NCI-H2196 treated with DMSO at 0.1 percent for 48 hours (cell line): ENCODE measurements around the gene HAUS7.

Experiments
- DNase-seq: peaks from one replicate; lab custom pipeline; 2025; ENCODE audit not compliant: unreplicated experiment; lab: John Stamatoyannopoulos, UW

Gene HAUS7

DNA sequence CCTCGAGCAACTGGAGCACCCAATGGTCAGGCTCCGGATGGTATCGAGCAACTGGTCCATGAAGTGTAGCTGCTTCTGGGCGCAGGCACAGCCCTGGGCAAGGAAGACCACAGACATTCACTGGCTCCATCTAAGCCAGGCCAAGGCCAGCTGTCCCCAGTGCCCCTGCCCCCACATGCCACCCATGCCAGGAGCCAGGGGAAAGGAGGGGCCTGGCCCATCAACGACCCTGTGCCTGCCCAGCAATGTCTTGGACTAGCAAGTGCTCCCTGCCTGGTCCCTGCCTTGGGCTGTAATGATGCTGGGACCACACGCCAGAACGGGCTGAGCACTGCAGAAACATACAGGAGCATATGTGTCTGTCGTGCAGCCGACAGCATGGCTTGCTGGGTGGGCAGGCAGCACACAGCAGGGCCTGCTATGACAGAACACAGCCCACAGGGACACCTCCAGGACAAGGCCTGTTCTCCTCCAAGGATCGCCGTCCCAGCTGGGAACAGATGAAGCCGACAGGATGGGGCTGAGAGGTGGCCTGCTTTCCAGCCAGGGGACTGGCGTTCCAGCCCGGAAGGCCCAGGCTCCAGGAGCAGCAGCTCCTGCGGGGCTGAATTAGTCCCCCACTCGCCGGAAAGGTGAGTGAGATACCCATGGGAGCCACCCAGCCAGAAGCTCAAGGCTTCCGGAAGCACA lies 13.1 kb downstream of the HAUS7 start:
- no peak for DNase-seq

DNA sequence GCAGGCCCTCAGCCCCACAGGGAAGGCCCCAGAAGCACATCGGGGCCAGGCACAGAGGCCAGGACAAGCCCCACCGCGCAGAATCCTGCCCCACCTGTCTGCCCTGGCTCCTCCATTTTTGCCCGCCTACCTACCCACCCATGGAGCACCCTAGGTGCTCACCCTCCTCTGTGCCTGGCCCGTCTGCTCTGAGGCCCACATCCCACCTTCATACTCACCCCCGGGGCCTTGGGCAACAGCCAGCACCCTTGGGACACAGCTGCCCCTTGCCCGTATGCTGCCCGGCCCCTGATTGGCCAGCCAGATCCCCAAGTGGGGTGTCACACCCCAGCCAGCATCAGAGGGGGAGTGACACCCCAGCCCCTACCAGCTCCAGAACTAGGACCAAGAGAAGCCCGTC lies 13.7 kb downstream of the HAUS7 start:
- no peak for DNase-seq

DNA sequence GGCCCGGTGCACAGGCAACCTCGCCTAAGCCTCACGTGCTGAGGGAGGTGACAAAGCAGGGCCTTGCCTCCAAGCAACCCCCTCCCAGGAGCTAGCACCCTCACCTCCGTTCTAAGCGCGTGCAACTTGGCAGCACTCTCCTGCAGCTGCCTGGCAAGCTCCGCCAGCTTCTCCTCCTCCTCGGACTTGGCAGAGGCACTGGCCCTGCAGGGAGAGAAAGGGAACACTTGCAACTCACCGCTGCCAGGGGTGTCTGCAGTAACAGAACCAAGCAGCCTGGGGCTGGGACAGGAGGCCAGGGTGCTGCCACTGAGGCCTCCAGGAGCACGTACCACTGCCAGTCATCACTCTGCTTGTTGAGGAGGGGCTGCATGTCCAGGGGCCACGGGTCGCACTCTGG lies 14.2 kb downstream of the HAUS7 start:
- peak; percentile 61 for DNase-seq

DNA sequence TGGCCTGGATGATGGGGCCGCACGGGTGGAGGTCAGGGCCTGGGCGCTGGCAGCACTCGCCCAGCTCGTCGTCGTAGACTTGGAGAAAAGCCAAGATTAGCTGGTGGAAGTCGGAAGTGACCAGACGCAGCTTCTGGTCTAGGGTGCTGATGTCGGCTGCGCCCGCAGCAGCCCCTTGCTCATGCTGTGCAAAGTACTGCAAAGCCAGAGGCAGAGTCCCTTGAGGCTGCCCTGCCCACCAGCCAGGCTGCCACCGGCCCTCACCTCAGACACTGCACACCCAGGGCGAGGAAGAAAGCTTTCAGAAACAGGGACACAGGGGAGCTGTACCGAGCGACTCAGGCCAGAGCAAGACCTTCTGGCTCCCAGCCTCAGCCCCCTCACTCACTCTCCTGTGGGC lies 14.8 kb downstream of the HAUS7 start:
- peak; percentile 6 for DNase-seq

DNA sequence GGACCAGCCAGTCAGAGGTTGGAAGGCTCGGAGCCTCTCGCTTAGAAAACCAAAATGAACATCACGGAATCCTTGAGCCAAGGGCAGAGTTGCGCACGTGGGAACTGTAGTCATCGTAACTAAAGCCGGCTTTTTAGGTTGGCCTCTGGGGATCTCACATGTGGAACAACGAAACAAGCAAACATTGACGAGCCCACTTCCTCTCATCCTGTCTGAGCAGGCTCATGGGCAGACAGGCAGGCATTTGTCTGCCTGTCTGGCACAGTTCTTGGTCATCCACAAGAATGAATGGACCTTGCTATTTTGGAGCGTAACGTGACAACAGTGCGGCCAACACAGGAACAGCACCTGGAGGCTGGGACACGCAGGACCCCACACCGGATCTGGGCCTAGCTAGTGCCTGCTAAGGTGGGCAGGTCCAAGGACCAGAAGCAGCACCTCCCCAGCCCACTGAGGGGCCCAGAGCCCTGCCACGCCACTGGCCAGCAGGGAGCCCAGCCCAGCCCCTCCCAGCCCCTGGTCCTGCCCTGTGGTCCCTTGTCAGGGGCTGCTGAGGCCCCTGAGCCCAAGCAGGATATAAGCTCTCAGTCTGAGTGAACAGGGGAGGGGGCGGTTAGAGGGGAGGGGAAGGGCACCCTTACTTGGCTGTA lies 15.3 kb downstream of the HAUS7 start:
- no peak for DNase-seq

DNA sequence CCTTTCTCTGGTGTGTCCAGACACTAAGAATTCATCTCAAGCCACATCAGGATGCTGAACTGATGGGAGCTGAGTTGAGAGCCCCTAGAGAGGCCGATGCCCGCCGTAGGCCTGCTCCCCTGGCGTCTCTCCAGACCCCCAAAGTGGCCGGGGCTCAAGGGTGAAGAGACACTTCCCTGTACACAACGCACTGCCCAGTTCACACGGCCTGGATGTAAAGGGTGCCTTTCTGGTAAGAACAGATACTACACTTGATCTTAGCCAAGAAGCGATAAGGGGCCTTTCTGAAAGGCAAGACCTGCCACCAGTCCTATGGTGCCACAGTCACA lies 19.5 kb downstream of the HAUS7 start:
- no peak for DNase-seq

DNA sequence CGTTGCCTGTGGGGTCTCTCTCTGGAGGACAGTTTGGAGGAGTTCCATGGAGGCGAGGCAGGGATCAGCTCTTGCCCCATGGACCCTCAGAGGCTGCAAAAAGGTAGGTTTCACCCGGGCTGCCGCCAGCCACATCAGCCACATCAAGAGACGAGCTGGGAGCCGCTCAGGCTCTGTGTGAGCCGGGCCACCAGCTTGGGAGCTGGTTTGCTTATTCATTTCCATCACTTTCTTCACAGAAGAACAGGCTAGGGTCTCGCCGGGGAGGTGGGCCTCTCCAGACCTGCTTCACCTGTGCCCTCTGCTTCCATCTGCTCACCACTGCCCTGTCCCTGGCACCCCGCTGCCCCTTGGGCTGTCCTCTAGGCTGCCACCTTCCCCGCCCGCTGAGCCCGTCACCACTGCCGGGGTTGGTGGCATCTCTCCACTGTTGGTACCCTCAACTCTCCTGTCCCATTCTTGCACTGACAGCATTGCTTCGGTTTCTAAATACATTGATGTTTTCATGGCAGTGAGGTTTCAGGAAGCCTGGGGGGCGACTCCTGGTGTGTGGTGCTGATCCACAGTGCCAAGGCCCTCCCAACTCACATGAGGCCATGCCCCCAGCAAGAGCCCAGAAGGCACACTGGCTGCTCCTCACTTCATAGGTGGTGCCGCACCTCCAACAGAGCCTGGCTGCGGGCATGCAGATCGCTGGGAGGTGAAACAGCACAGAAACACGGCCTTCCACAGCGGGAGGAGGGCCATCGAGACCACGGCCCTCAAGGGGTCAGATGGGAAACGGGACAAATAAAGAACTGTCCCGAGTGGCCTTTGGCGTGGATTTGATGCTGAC lies 20.0 kb downstream of the HAUS7 start:
- DNase-seq: no peak

DNA sequence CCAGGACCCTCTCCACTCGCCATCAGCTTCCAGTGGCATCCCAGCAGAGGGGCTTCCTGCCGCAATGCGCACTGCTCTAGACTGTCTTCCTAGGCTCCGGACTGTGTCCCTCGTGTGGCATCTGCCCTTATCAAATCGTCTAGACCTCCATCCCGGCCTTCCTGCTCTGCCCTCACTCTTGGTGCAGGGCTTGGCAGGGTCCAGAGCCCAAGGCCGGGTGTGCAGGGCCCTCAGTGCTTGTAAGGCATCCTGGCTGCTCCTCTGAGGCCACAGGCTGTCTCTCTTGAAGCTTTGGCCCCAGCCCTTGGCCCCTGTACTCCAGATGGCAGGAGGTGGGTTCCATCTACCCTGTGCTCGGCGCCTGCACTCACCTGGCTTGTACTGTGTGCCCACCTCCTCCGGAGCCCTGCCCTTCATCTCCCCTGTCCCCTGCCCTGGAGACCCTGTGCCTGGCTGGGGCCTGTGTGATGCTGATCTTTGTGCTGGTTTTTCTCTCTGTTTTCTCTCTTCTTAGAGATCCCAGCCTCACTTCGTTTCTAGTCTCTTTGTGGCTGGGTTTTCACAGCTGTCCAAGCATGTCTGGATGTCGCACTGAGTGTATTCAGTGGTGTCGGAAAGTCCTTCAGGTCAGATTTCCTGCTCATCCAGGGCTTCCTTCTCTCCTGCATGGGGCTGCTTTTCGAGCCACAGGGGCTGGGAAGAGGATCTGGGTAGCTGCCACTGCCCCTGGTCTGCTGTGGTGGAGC lies 20.8 kb downstream of the HAUS7 start:
- DNase-seq: no peak

DNA sequence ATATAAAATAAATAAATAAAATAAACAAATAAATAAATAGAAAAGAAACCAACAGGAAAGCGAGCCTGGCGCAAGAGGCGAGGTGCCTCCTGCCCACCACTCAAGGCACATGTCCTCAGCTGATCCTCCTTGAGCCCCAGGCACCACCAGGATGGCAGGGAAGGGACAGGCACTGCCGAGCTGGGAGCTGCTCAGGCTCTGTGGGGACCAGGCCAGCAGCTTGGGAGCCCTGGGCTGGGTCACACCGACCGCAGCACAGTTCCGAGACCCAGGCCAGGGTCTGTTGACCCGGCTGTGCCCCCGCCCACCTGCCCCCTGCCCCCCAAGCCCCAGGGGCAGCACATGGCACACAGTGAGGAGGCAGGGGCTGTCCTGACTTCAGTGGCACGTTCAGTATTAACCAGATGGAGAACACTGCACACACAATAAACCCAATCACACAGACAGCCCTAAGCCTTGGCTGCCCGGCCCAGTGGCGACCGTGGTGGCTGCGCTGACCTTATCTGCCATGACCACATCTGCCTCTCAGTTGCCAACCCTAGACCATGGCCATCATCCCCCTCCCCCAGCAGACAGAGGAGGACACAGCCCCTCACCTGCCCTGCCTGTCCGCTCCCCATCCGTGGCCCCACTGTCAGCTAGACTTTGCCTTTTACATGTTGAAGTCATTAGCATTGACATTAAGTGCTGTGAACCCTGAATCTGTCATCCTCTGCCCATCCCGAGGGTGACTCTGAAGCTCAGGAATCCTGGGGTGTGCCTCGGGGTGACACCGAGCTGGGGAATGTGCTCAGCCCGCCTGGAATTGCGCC lies 21.6 kb downstream of the HAUS7 start:
- no peak for DNase-seq

DNA sequence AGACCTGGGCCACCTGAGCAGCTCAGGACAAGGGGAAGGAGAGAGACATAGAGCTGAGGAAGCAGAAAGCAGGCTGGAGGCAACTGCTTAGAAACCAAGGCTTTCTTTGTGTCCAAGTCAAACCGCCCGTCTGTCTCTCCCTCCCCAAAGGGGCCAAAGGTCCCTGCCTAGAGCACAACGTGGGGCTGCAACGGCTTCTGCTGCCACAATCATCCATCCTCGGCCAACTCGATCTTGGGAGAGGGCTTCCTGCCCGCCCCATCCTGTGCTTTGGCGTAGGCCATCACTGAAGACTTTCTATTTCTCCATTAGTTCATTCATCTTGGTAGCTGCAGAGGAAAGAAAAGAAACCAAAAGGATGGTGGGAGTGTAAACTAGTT lies 22.8 kb downstream of the HAUS7 start:
- no peak for DNase-seq

DNA sequence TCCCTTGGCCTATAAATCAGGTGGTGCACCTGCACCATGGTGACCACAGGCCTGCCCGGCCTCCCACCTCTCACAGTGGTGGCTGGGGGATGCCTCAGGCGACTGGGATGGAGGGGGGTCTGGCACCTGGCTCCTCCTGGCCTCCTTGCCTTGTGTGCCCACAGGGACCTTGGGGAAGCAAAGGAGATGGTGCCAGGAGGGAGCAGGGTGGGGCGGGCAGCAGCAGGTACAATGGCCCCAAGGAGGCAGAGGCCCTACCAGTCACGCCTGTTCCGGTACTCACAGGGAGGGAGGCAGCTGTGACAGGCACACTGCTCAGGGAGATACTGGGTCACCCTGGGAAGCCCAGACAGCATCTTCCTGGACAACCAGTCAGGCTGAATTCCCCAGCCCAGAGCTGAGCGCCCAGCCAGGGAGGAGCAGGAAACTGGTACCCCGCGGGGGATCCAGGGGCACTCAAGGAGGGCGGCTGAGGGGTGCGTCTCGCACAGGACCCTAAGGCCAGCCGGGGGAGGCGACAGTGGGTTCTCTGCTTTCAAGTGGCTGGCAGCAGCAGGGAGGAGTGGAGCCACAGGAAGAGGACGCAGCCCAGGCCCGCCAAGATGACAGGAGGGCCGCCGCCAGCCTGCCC lies 23.3 kb downstream of the HAUS7 start:
- no peak for DNase-seq

DNA sequence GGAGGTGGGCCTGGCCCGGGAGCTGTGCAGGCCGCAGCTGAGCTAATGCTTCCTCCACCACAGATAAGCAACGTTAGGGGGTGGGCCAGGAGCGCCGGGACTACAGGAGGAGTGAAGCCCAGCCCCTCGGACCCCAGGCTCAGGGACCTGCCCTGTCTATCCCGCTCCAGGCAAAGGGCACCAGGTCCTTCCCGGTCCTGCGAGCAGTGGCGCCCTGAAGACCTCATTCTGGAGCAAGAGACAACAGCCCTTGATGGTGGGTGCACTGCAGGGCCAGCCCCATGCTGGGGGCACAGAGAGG lies 23.8 kb downstream of the HAUS7 start:
- no peak for DNase-seq

DNA sequence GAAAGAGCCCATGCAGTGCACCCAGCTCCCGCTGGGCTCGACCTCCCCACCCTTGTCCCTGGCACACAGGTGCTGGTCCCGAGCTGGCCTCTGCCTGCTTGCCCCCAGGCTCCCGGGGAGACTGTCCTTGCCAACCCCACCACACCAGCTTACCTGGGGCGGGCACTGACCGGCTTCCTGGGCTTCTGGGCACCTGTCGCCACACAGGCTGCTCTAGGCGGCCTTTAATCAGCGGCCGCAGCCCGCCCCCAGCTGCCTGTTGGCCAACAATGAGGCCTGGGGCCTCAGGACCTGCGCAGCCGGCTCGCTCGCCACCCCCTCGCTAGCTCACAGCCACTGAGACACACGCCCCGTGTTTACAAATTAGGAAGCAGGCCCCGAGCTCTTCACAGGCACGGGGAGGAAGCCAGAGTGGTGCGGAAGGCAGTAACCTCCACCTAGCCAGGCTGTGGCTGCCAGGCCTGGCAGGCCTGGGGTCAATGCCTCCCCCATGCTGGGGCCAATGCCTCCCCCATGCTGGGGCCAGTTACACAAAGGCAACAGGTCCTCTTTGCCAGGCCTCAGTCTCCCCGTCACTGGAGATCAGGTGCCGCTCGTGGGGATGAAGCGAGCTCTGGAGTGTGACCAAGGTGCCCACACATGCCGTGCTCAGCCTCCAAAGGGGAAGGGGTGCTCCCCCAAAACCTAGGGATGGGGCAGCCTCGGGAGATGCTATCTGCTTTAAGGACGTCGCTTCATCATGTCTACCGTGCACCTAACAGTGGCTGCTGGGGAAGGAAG lies 24.3 kb downstream of the HAUS7 start, which contains the start of gene TREX2:
TREX2 (minus strand) TSS at position 201 of the 780 bp plus-strand sequence. CDS start 626 bp downstream, outside the sequence.
- no peak for DNase-seq

DNA sequence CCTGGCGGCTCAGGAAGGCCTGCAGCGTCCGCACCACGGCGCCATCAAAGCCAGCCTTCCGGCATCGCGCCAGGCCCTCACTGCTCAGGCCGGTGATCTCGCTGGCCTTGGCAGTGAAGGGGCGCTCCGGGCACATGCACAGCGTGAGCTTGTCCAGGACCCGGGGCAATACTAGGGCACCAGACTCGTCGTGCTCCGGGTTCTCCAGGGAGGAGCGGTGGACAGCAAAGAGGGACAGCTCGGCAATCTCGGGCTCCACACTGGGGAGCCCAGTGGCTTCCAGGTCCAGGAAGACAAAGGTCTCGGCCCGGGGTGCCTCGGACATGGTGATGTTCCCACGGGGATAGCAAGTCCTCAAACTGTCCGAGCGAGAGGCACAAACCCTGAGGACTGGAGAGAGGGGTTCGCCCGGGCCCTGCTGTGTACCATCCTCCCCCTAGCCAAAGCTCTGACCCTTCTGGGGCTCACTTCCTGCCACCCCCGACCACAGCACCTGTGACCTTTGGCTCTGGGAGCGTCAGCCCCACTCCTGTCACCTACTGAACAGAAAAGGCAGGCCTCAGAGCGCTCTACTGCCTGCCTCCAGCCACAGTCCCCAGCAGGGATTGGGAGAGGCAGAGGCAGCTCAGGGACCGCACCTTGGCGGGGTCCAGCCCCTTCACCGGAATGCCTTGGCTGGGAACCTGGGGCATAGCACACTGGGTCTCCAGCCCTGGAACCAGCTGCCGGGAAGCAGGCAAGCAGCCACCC lies 25.1 kb downstream of the HAUS7 start:
- no peak for DNase-seq

DNA sequence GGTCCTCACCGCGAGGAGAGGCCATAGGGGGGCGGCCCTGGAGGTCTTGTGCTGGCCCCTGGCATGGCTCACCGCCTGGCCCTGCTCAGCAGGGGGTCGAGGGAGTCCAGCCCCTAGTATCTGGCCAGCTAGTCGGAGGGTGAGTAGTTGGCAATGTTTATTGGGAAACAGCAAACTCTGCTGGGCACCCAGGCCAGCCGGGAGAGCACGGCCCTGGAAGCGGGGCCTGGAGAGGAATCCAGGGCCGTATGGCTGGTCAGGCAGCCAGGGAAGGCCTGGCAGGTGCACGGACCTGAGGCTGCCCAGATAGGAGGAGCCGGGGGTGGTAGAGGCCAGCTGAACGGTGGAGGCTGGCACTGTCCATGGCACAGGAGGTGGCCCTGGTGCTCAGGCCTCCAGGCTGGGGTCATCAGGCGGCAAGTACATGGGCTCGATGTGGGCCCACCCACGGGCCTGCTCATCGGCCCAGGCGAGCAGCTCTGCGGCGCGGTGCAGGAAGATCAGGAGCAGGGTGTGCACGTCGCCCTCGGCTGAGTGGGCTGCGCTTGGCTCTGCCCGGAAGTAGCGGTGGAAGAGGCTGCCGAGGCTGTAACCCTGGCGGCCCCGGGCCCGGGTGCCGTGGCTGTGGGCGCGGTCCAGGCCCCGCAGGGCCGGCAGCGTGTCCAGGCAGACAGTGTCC lies 25.9 kb downstream of the HAUS7 start:
- DNase-seq: no peak

DNA sequence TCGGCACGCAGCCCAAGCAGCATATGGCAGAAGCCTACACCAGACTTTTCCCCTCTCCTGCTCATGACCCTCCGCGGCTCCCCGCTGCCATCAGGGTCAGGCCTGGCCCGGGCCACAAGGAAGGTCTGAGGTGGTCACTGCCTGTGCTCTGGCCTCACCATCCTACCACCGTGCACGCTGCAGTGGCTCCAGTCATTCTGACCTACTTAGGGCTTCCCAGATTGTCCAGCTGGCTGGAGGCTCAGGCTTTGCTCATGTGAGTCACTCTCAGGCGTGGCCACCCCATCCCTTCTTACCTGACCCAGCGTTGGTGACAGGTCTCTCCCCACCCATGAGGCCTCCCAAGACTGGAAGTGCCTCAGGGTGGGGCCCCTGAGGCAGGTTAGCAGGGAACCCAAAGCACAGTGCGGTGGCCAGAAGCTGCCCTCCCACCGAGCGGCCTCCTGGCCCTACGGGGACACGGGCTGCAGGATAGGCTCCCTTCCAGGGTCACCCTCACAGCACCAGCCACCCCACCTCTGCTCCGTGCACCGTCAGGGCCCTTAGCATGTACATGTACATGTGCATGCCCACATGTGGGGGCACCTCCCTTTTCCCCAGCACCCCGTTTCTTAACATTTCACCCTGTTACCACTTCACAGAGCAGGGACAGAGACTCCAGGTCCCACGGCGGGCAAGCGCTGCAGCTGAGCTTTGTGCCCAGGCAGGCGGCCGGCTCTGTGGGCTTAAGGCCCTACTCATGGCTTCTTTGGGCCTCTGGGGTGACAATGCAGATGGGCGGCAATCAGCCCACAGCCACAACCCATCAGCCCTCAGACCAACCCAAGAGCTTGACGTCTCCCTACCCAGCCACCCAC lies 26.7 kb downstream of the HAUS7 start:
- no peak for DNase-seq

DNA sequence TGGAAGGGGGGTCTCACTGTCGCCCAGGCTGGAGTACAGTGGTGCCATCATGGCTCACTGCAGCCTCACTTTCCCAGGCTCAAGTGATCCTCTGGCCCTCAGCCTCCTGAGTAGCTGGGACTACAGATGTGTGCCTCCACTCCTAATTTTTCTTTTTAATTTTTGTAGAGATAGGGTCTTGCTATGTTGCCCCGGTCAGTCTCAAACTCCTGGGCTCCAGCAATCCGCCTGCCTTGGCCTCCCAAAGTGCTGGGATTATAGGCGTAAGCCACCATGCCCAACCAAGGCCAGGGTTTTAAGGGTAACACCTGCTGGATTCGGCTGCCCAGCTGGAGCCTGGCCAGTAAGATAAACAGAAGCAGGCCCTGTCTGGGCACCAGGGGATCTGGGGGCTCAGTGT lies 27.9 kb downstream of the HAUS7 start:
- no peak for DNase-seq
